Measurements from ENCODE around the gene CEPT1.

DNA sequence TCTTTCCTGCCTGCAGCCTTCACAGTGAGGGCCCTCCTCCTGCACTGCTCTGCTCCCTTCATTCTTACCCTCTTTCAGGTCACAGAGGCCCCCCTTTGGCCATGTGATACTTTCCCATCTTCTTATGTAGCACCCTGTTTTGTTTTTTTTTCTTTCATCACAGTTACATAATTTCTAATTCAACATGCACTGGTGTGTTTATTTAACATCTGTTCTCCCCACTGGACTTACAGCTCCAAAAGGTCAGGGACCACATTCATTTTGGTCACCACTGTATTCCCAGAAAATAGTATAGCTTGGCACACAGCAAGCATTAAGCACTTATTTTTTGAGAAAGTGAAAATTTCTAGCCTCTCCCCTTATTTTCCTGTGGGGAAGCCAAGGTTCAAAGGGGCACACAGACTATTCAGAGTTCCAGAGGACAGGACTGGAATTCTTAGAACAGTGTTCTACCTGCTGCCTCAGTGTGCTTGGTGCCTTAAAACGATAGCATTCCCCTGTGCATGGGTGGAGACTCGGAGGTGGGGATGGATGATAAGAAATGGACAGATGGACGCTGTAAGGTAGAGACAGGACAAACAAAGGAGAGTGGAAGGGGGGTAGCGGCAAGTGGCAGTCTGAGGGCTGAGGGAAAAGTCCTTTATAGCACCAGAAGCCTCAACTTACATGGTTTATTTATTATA lies 55.1 kb downstream of the CEPT1 start:
- TF ChIP-seq RAD21 (CRISPR knock-in tag; conservative IDR thresholded peaks at IDR 0.05 in 1 of 2, IDR thresholded peaks at IDR 0.05 in 1 of 2) (no peak), CTCF (IDR thresholded peaks at IDR 0.05 in 2 of 3, conservative IDR thresholded peaks at IDR 0.05 in 1 of 3; ENCODE audit: insufficient read depth in 2 of 3, low read depth in 1 of 3, low read length in 3 of 3) (no peak), NR1H2 (CRISPR knock-in tag; IDR thresholded peaks at IDR 0.05) (no peak), BRD9 (IDR thresholded peaks at IDR 0.05; ENCODE audit: low read depth, partially characterized antibody) (no peak), PRMT5 (CRISPR knock-in tag; IDR thresholded peaks at IDR 0.05) (no peak), MECOM (CRISPR knock-in tag; IDR thresholded peaks at IDR 0.05) (no peak), MYC (IDR thresholded peaks at IDR 0.05; ENCODE audit: low read depth, low read length) (no peak), MYC (CRISPR knock-in tag; IDR thresholded peaks at IDR 0.05; ENCODE audit: borderline replicate concordance, low read depth) (no peak), HDAC8 (tag; IDR thresholded peaks at IDR 0.05) (no peak), POLR3G (IDR thresholded peaks at IDR 0.05; ENCODE audit: extremely low read depth, insufficient read length, insufficient replicate concordance) (no peak), NELFE (IDR thresholded peaks at IDR 0.05; ENCODE audit: insufficient read depth, insufficient read length) (no peak), RUNX1 (IDR thresholded peaks at IDR 0.05; ENCODE audit: low read depth) (no peak)
- TF ChIP-seq, protein P1, sequence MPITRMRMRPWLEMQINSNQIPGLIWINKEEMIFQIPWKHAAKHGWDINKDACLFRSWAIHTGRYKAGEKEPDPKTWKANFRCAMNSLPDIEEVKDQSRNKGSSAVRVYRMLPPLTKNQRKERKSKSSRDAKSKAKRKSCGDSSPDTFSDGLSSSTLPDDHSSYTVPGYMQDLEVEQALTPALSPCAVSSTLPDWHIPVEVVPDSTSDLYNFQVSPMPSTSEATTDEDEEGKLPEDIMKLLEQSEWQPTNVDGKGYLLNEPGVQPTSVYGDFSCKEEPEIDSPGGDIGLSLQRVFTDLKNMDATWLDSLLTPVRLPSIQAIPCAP (CRISPR knock-in tag; IDR thresholded peaks at IDR 0.05; ENCODE audit: borderline replicate concordance): no peak

Data from K562 (cell line).